HUES64 (cell line): ENCODE data around the gene PRKAG2.
A peak's percentile ranks its signal among the peaks of the same experiment; 100 is the strongest.

Source experiments
- H3K27ac ChIP-seq: 2 replicates; pipeline ENCODE4 v1.7.0; 2013; ENCODE audit warnings: low read depth, low read length, inconsistent platforms
- H3K27me3 ChIP-seq: 2 replicates; pipeline ENCODE4 v1.6.1; 2013; ENCODE audit warnings: mild to moderate bottlenecking, low read length; ENCODE audit not compliant: insufficient read depth
- H3K36me3 ChIP-seq: 2 replicates; pipeline ENCODE4 v1.6.1; 2013; ENCODE audit warnings: mild to moderate bottlenecking, low read length; ENCODE audit not compliant: insufficient read depth
- H3K4me1 ChIP-seq: 2 replicates; pipeline ENCODE4 v1.6.1; 2013; ENCODE audit warnings: mild to moderate bottlenecking, low read length, moderate library complexity; ENCODE audit not compliant: insufficient read depth
- H3K4me3 ChIP-seq: 2 replicates; pipeline ENCODE4 v1.5.1; 2013; ENCODE audit warnings: mild to moderate bottlenecking, low read length, moderate library complexity
- H3K9ac ChIP-seq: 2 replicates; pipeline ENCODE4 v1.6.1; 2013; ENCODE audit warnings: mild to moderate bottlenecking, low read depth, low read length
- H3K9me3 ChIP-seq: 2 replicates; pipeline ENCODE4 v1.6.1; 2013; ENCODE audit warnings: low read depth, low read length; ENCODE audit not compliant: insufficient read depth
- WGBS: fragments of 150-250, 120-280 bp; methylation state at CpG from one replicate; pipeline ENCODE4 v1.1.7; 2013; ENCODE audit warnings: missing lambda C conversion rate; 5-methylcytosine and 5-hydroxymethylcytosine counted together

PRKAG2 gene

GRCh38 chr7:151704960-151705635 is 171.8 kb downstream of the PRKAG2 start:
- H3K27me3 ChIP-seq, result no peaks in the 10 kb centered on the region
- H3K9ac ChIP-seq, result no peak overlapping the region
- H3K9me3 ChIP-seq, result no peaks in the 10 kb centered on the region
- H3K4me1 ChIP-seq, result peaks cover 8% of the 10 kb centered on the region
- H3K36me3 ChIP-seq, result no peaks in the 10 kb centered on the region
- peak overlapping the region; percentile 29 for H3K4me3 ChIP-seq
- 54% methylated on average over 17 of the region's 17 CpGs for WGBS
- no peak overlapping the region for H3K27ac ChIP-seq

- Histone ChIP-seq H3K4me1 (peaks cover 8% of the 10 kb centered on the region), H3K4me3 (no peak overlapping the region), H3K9me3 (no peaks in the 10 kb centered on the region), H3K36me3 (no peaks in the 10 kb centered on the region), H3K27me3 (no peaks in the 10 kb centered on the region), H3K27ac (no peak overlapping the region), H3K9ac (no peak overlapping the region)
- WGBS, result 91% methylated on average over 12 of the region's 15 CpGs
Measured at GRCh38 chr7:151704299-151704959, 172.5 kb downstream of the PRKAG2 start.

- no peaks in the 10 kb centered on the region for H3K36me3 ChIP-seq
- no peaks in the 10 kb centered on the region for H3K9me3 ChIP-seq
- no peak overlapping the region for H3K27ac ChIP-seq
- H3K9ac ChIP-seq, result no peak overlapping the region
- H3K4me3 ChIP-seq, result no peak overlapping the region
- H3K27me3 ChIP-seq, result no peaks in the 10 kb centered on the region
- WGBS, result 92% methylated on average over 9 of the region's 9 CpGs
- peaks cover 8% of the 10 kb centered on the region for H3K4me1 ChIP-seq
Measured at GRCh38 chr7:151702961-151703360, 174.0 kb downstream of the PRKAG2 start.

GRCh38 chr7:151700586-151701165 is 176.2 kb downstream of the PRKAG2 start:
- 93% methylated on average over 13 of the region's 13 CpGs for WGBS
- peaks cover 9% of the 10 kb centered on the region for H3K4me1 ChIP-seq

GRCh38 chr7:151699928-151700319 is 177.0 kb downstream of the PRKAG2 start:
- no peaks in the 10 kb centered on the region for H3K27me3 ChIP-seq
- H3K36me3 ChIP-seq, result no peaks in the 10 kb centered on the region
- no peak overlapping the region for H3K27ac ChIP-seq
- no peak overlapping the region for H3K4me3 ChIP-seq
- H3K4me1 ChIP-seq, result peaks cover 9% of the 10 kb centered on the region
- H3K9me3 ChIP-seq, result no peaks in the 10 kb centered on the region
- H3K9ac ChIP-seq, result no peak overlapping the region
- 97% methylated on average over 10 of the region's 10 CpGs for WGBS

More at GRCh38 chr7:151700586-151701165, 176.2 kb downstream of the PRKAG2 start:
- no peak overlapping the region for H3K4me3 ChIP-seq
- H3K27me3 ChIP-seq, result no peaks in the 10 kb centered on the region
- no peak overlapping the region for H3K9ac ChIP-seq
- no peaks in the 10 kb centered on the region for H3K36me3 ChIP-seq
- H3K27ac ChIP-seq, result no peak overlapping the region
- H3K9me3 ChIP-seq, result no peaks in the 10 kb centered on the region

- Histone ChIP-seq H3K9ac (no peak overlapping the region), H3K36me3 (no peaks in the 10 kb centered on the region), H3K27me3 (no peaks in the 10 kb centered on the region), H3K4me3 (no peak overlapping the region), H3K9me3 (no peaks in the 10 kb centered on the region), H3K27ac (no peak overlapping the region), H3K4me1 (peaks cover 8% of the 10 kb centered on the region)
- WGBS, result 76% methylated on average over 16 of the region's 16 CpGs
Measured at GRCh38 chr7:151699147-151699927, 177.6 kb downstream of the PRKAG2 start.

GRCh38 chr7:151697942-151698341 is 179.0 kb downstream of the PRKAG2 start:
- Histone ChIP-seq H3K9me3 (no peaks in the 10 kb centered on the region), H3K9ac (no peak overlapping the region), H3K4me1 (peaks cover 8% of the 10 kb centered on the region), H3K27ac (no peak overlapping the region), H3K36me3 (no peaks in the 10 kb centered on the region), H3K27me3 (no peaks in the 10 kb centered on the region), H3K4me3 (no peak overlapping the region)
- 91% methylated on average over 5 of the region's 5 CpGs for WGBS

- Histone ChIP-seq H3K4me3 (no peak overlapping the region), H3K4me1 (peaks cover 10% of the 10 kb centered on the region), H3K9me3 (no peaks in the 10 kb centered on the region), H3K27ac (no peak overlapping the region), H3K27me3 (no peaks in the 10 kb centered on the region), H3K9ac (no peak overlapping the region), H3K36me3 (no peaks in the 10 kb centered on the region)
- WGBS, result 95% methylated on average over 10 of the region's 10 CpGs
Measured at GRCh38 chr7:151697515-151697895, 179.4 kb downstream of the PRKAG2 start.

- WGBS, result 76% methylated on average over 18 of the region's 18 CpGs
- Histone ChIP-seq H3K27me3 (no peaks in the 10 kb centered on the region), H3K9me3 (no peaks in the 10 kb centered on the region), H3K27ac (no peak overlapping the region), H3K4me1 (peaks cover 12% of the 10 kb centered on the region), H3K9ac (no peak overlapping the region), H3K4me3 (no peak overlapping the region), H3K36me3 (no peaks in the 10 kb centered on the region)
Measured at GRCh38 chr7:151696721-151697514, 180.0 kb downstream of the PRKAG2 start.

- Histone ChIP-seq H3K9me3 (no peaks in the 10 kb centered on the region), H3K36me3 (no peaks in the 10 kb centered on the region), H3K27ac (no peak overlapping the region), H3K4me1 (peaks cover 12% of the 10 kb centered on the region), H3K4me3 (no peak overlapping the region), H3K9ac (no peak overlapping the region), H3K27me3 (no peaks in the 10 kb centered on the region)
- WGBS, result 75% methylated on average over 24 of the region's 24 CpGs
Measured at GRCh38 chr7:151695951-151696541, 180.9 kb downstream of the PRKAG2 start.
